HG02884 (cell line): ENCODE results near the gene SRD5A1.
A peak's percentile ranks its signal among the peaks of the same experiment; 100 is the strongest.

ENCODE experiments used
- ATAC-seq: cut with Tn5 transposase; IDR thresholded peaks from one replicate; pipeline ENCODE4 v1.9.1; 2021; ENCODE audit warnings: mild to moderate bottlenecking, moderate library complexity; ENCODE audit not compliant: unreplicated experiment

The SRD5A1 gene

GRCh38 chr5:6711409-6712141, 78.3 kb downstream of the SRD5A1 start:
- ATAC-seq, result no peak

GRCh38 chr5:6712142-6712576, 78.9 kb downstream of the SRD5A1 start:
- peak; percentile 11 for ATAC-seq

GRCh38 chr5:6712577-6713273, 79.5 kb downstream of the SRD5A1 start:
- ATAC-seq, result peak; percentile 55

GRCh38 chr5:6713274-6714225, 80.3 kb downstream of the SRD5A1 start, which contains the start of gene TENT4A:
Gene TENT4A, plus strand, starts transcription at chr5:6713432. Its CDS starts 552 bp downstream, at chr5:6713984.
- ATAC-seq, result peak; percentile 15

- ATAC-seq, result no peak
These were observed 81.2 kb downstream of the SRD5A1 start for GRCh38 chr5:6714226-6715041.

GRCh38 chr5:6715271-6715670, 82.0 kb downstream of the SRD5A1 start:
- no peak for ATAC-seq

GRCh38 chr5:6715758-6716628, 82.8 kb downstream of the SRD5A1 start:
- ATAC-seq, result no peak

GRCh38 chr5:6716629-6717149, 83.4 kb downstream of the SRD5A1 start:
- ATAC-seq, result no peak

GRCh38 chr5:6717247-6717646, 84.0 kb downstream of the SRD5A1 start:
- no peak for ATAC-seq

GRCh38 chr5:6717687-6718086, 84.4 kb downstream of the SRD5A1 start:
- no peak for ATAC-seq

GRCh38 chr5:6718161-6718681, 85.0 kb downstream of the SRD5A1 start:
- ATAC-seq, result no peak

- ATAC-seq, result no peak
These were observed 85.5 kb downstream of the SRD5A1 start for GRCh38 chr5:6718718-6719117.

- ATAC-seq, result no peak
These were observed 86.2 kb downstream of the SRD5A1 start for GRCh38 chr5:6719417-6719816.

- no peak for ATAC-seq
These were observed 86.8 kb downstream of the SRD5A1 start for GRCh38 chr5:6719896-6720560.

- no peak for ATAC-seq
These were observed 87.3 kb downstream of the SRD5A1 start for GRCh38 chr5:6720561-6720921.

GRCh38 chr5:6721442-6721841, 88.2 kb downstream of the SRD5A1 start:
- ATAC-seq, result no peak

- no peak for ATAC-seq
These were observed 88.8 kb downstream of the SRD5A1 start for GRCh38 chr5:6722015-6722414.

GRCh38 chr5:6723122-6723815, 90.0 kb downstream of the SRD5A1 start:
- ATAC-seq, result no peak
